Neutrophil (primary cell): ENCODE results near the gene ALKBH4.

ENCODE experiments used
- H3K27ac ChIP-seq: fragments of 200-600 bp; sonication (generic); 2 replicates; pipeline ENCODE4 v1.5.1; 2016; ENCODE audit warnings: mild to moderate bottlenecking, moderate library complexity
- H3K27me3 ChIP-seq: fragments of 200-600 bp; sonication (generic); 2 replicates; pipeline ENCODE4 v1.6.0; 2016; ENCODE audit warnings: mild to moderate bottlenecking
- H3K36me3 ChIP-seq: fragments of 200-600 bp; sonication (generic); 2 replicates; pipeline ENCODE4 v1.5.1; 2017
- H3K4me1 ChIP-seq, 2 experiments: fragments of 200-600 bp in 1 of 2; sonication (generic) in 1 of 2; 1 replicate in 1 of 2; 2 replicates in 1 of 2; pipeline versions ENCODE4 v1.5.1 to v1.6.1; 2013 to 2016; ENCODE audit warnings: low read depth in 1 of 2, low read length in 1 of 2, mild to moderate bottlenecking in 1 of 2, moderate library complexity in 1 of 2; ENCODE audit not compliant: control insufficient read depth in 1 of 2, insufficient read depth in 1 of 2
- H3K4me3 ChIP-seq, 2 experiments: fragments of 200-600 bp in 1 of 2; sonication (generic) in 1 of 2; 1 replicate in 1 of 2; 2 replicates in 1 of 2; pipeline ENCODE4 v1.5.1; 2013 to 2016; ENCODE audit warnings: low read depth in 1 of 2, low read length in 1 of 2, mild to moderate bottlenecking in 1 of 2, moderate library complexity in 1 of 2
- H3K9me3 ChIP-seq: fragments of 200-600 bp; sonication (generic); 2 replicates; pipeline ENCODE4 v1.5.1; 2016
- TF ChIP-seq, protein P1 (sequence below): fragments of 200-600 bp; sonication (generic); IDR thresholded peaks from 2 replicates; pipeline ENCODE4 v1.5.1; 2016; ENCODE audit warnings: antibody characterized with exemption

ALKBH4 gene

DNA sequence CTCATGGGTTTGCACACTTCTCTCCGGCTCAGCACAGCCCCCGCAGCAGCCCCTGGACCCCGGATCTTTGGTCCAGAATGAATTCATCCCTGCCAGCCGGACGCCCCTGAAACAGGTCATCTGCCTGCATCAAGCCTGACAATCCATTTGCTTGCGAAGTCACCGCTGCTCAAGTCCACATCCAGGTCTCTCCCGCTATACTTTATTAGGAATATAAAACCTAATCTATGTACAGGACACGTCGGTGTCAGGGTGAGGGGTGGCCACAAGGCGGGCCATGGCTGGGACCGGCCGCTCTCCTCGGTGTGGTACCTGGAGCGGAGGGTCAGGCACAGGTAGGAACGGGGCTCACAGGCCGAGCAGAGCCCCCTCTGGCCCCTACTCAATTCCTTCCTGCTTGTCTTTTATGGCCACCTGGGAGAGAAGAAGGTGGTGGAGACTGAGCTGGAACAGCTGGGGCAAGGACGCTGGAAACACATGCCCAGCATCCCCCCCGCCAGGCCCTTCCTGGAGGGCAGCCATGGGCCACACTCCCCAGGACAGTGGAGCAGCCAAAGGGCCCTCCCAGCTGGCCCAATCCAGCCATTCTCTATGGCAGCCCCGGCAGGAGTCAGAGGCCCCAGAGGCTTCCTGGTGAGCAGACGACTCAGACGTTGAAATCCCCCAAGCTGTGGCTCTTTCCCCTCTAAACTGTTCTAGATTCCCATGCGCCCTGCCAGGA, 8.8 kb upstream of the ALKBH4 start:
- TF ChIP-seq, protein P1, sequence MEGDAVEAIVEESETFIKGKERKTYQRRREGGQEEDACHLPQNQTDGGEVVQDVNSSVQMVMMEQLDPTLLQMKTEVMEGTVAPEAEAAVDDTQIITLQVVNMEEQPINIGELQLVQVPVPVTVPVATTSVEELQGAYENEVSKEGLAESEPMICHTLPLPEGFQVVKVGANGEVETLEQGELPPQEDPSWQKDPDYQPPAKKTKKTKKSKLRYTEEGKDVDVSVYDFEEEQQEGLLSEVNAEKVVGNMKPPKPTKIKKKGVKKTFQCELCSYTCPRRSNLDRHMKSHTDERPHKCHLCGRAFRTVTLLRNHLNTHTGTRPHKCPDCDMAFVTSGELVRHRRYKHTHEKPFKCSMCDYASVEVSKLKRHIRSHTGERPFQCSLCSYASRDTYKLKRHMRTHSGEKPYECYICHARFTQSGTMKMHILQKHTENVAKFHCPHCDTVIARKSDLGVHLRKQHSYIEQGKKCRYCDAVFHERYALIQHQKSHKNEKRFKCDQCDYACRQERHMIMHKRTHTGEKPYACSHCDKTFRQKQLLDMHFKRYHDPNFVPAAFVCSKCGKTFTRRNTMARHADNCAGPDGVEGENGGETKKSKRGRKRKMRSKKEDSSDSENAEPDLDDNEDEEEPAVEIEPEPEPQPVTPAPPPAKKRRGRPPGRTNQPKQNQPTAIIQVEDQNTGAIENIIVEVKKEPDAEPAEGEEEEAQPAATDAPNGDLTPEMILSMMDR = no peak
- peaks cover 68% of the 10 kb centered on the region for H3K36me3 ChIP-seq
- H3K9me3 ChIP-seq = no peaks in the 10 kb centered on the region
- H3K27ac ChIP-seq = no peak overlapping the region
- H3K27me3 ChIP-seq = no peaks in the 10 kb centered on the region
- no peak overlapping the region for H3K4me3 ChIP-seq
- H3K4me1 ChIP-seq = no peaks in the 10 kb centered on the region

DNA sequence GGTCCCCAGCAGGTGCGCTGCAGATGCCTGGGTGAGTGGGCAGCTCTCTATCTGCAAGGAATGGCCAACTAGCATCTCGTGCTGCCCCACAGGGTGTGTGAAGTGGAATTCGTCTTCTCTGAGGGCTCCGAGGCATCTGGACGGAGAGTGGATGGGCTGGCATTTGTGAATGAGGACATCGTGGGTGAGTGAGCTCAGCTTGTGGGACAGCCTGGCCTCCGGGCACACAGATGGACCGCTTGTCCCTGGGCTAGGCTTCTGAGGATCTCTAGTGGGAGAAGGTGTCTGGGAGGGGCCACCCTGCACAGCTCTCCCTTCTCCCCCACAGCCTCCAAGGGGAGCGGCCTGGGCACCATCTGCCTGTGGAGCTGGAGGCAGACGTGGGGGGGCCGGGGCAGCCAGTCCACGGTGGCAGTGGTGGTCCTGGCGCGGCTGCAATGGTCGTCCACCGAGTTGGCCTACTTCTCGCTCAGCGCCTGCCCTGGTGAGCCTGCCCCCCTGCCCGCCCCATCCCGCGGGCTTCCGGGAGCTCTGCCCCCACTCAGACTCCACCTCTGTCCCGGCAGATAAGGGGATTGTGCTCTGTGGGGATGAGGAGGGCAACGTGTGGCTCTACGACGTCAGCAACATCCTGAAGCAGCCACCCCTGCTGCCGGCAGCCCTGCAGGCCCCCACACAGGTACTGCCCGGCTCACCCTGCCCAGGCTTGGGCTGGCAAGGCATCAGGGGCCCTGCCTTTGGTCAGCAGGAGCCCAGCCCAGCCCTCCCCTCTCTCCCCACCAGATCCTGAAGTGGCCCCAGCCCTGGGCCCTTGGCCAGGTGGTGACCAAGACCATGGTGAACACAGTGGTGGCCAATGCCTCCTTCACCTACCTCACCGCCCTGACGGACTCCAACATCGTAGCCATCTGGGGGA, 7.7 kb upstream of the ALKBH4 start:
- H3K9me3 ChIP-seq = no peaks in the 10 kb centered on the region
- H3K27me3 ChIP-seq = no peaks in the 10 kb centered on the region
- H3K36me3 ChIP-seq = peaks cover 78% of the 10 kb centered on the region
- H3K4me3 ChIP-seq = no peak overlapping the region
- TF ChIP-seq, protein P1 = no peak
- H3K27ac ChIP-seq = no peak overlapping the region
- H3K4me1 ChIP-seq = no peaks in the 10 kb centered on the region

DNA sequence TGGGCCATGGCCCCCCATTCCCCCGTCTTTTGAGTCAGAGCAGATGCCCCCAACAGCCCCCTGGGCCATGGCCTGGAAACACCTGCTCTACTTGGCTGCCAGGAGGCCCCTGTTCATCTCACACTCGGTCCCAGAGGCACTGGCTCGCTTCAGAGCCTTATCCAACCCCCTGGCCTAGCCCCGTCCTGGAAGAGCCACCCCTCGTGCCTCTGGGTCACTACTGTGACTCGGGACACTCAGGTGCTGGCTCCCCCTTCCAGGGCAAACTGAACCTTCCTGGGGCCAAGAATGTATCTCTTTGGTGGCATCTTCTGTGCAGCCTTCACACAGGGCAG, 7.1 kb upstream of the ALKBH4 start:
- peaks cover 81% of the 10 kb centered on the region for H3K36me3 ChIP-seq
- TF ChIP-seq, protein P1 = no peak
- no peaks in the 10 kb centered on the region for H3K9me3 ChIP-seq
- no peaks in the 10 kb centered on the region for H3K4me1 ChIP-seq
- H3K27ac ChIP-seq = no peak overlapping the region
- no peaks in the 10 kb centered on the region for H3K27me3 ChIP-seq
- H3K4me3 ChIP-seq = no peak overlapping the region

GRCh38 chr7:102469972-102470825, 5.5 kb upstream of the ALKBH4 start:
- no peak overlapping the region for H3K4me3 ChIP-seq
- H3K9me3 ChIP-seq = no peaks in the 10 kb centered on the region
- TF ChIP-seq, protein P1 = no peak
- peaks cover 10 to 12% of the 10 kb centered on the region in 2 experiments for H3K4me1 ChIP-seq
- H3K27me3 ChIP-seq = no peaks in the 10 kb centered on the region
- H3K36me3 ChIP-seq = peaks cover 76% of the 10 kb centered on the region
- H3K27ac ChIP-seq = no peak overlapping the region

GRCh38 chr7:102469351-102469971, 4.8 kb upstream of the ALKBH4 start:
- Histone ChIP-seq H3K4me1 (peaks cover 12 to 13% of the 10 kb centered on the region in 2 experiments), H3K9me3 (no peaks in the 10 kb centered on the region), H3K36me3 (peaks cover 72% of the 10 kb centered on the region), H3K4me3 (no peak overlapping the region), H3K27ac (no peak overlapping the region), H3K27me3 (no peaks in the 10 kb centered on the region)
- TF ChIP-seq, protein P1 = no peak
